Pancreas (tissue), 10 donors: ENCODE data around the gene NEMP2. TPM values are rescaled to one million over a fixed set of nuclear protein-coding genes. Genes with fewer than 3 reads are reported as not detected.

Experiments
- ATAC-seq, 4 donors: fragments of 200-7000 bp; cut with Tn5 transposase; one replicate each; pipeline versions ENCODE4 v1.8.0 to v1.9.1; 2020; ENCODE audit warnings: mild to moderate bottlenecking in 4 of 4, moderate library complexity in 4 of 4
- DNase-seq, 6 donors: peaks; one replicate each; pipeline ENCODE4 v3.0.0-alpha.2; 2020
- FAIRE-seq: peaks from 2 replicates; lab custom pipeline; 2012; peaks lifted over from hg19 to GRCh38; lab: Jason Lieb, UNC
- H3K27ac ChIP-seq, 4 donors: fragments of 200-600 bp; sonication (generic); 1 replicate in 3 of 4; 2 replicates in 1 of 4; pipeline versions ENCODE4 v1.5.0 to v1.8.0; 2020
- H3K27me3 ChIP-seq, 4 donors: fragments of 200-600 bp; one replicate each; pipeline ENCODE4 v1.8.0; 2021
- H3K36me3 ChIP-seq, 3 donors: fragments of 200-600 bp; sonication (generic) in 1 of 3; one replicate each; pipeline versions ENCODE4 v1.5.0 to v1.8.0; 2020 to 2021
- H3K4me1 ChIP-seq, 3 donors: fragments of 200-600 bp; one replicate each; pipeline ENCODE4 v1.8.0; 2021
- H3K4me3 ChIP-seq, 4 donors: fragments of 200-600 bp; sonication (generic) in 2 of 4; one replicate each; pipeline versions ENCODE4 v1.5.0 to v1.8.0; 2020 to 2021
- H3K9me3 ChIP-seq, 4 donors: fragments of 200-600 bp; one replicate each; pipeline ENCODE4 v1.8.0; 2021
- CTCF ChIP-seq, 4 donors: fragments of 200-600 bp; sonication (generic) in 3 of 4; IDR thresholded peaks; one replicate each; pipeline versions ENCODE4 v1.5.0 to v1.8.0; 2021; ENCODE audit warnings: antibody characterized with exemption in 4 of 4
- WGBS, 2 donors: extraction: QIAGEN DNeasy Blood & Tissue Kit; methylation state at CpG; one replicate each; pipeline ENCODE4 v1.1.7; 2013; 5-methylcytosine and 5-hydroxymethylcytosine counted together
- intact Hi-C, 3 donors: fragments of 100-400 bp; cut with DNase I; formaldehyde crosslinking; loops; one replicate each; pipeline versions ENCODE4 v1.11.1 to v1.14.2; 2022
- polyA plus RNA-seq, 2 donors: library from polyadenylated mRNA; stranded (reverse); fragments of 200-250 nt; gene quantifications; one replicate each; pipeline ENCODE4 v1.2.3, GENCODE V29; 2013
- total RNA-seq, 6 donors: library from RNA; stranded (reverse); fragmentation: NEBNext Ultra II Directional in 4 of 6; extraction: Animal tissue kit (Norgen Biotek cat#: 25700) in 4 of 6; gene quantifications; one replicate each; pipeline versions ENCODE4 v1.2.1 to v1.2.4, GENCODE V29; 2021 to 2023
- donor health status: healthy with polysubstance abuse.
- donor health status: DM: no; HTN: no; CAD: no; lungs with moderate emphysema.
- donor health status: DM: no; HTN: no; CAD: no.
- donor health status: control.
- donor health status: control.
- donor health status: Bipolar disorder and iron deficiency.
- donor health status: DM: yes; HTN: yes; CAD: no.
- donor health status: DM: no; HTN: no; CAD: no.
- donor health status: DM: no; HTN: no; CAD: no.
- donor health status: DM: yes; HTN: yes; CAD: no.

NEMP2 gene
- total and polyA plus RNA-seq, 8 donors, result 0.42 to 3.1 (median 1.2) TPM

GRCh38 chr2:190569994-190570755 lies 35.7 kb upstream of the NEMP2 start:
- ATAC-seq (no peak), FAIRE-seq (no peak), DNase-seq (no peak)
- H3K27ac ChIP-seq, result no peak overlapping the region
- H3K27me3 ChIP-seq, result no peaks in the 10 kb centered on the region
- intact Hi-C loops, result no loop called here
- no peak for TF ChIP-seq CTCF (IDR thresholded peaks at IDR 0.05)
- no peaks in the 10 kb centered on the region for H3K36me3 ChIP-seq
- no peaks in the 10 kb centered on the region for H3K9me3 ChIP-seq
- H3K4me1 ChIP-seq, result no peaks in the 10 kb centered on the region
- WGBS, 2 donors, result 74 to 78% methylated on average over 2 of the region's 2 CpGs
- no peak overlapping the region for H3K4me3 ChIP-seq

GRCh38 chr2:190564838-190565237 lies 30.3 kb upstream of the NEMP2 start:
- WGBS, 2 donors, result 68 to 77% methylated on average over 2 of the region's 2 CpGs
- DNase-seq (no peak), FAIRE-seq (no peak), ATAC-seq (no peak)
- Histone ChIP-seq H3K4me3 (no peak overlapping the region), H3K9me3 (no peaks in the 10 kb centered on the region), H3K4me1 (no peaks in the 10 kb centered on the region), H3K36me3 (no peaks in the 10 kb centered on the region), H3K27ac (no peak overlapping the region), H3K27me3 (no peaks in the 10 kb centered on the region)
- intact Hi-C loops, result no loop called here
- TF ChIP-seq CTCF (IDR thresholded peaks at IDR 0.05), result no peak

- ATAC-seq (no peak), DNase-seq (no peak), FAIRE-seq (no peak)
- no peaks in the 10 kb centered on the region for H3K27me3 ChIP-seq
- intact Hi-C loops, result no loop called here
- H3K4me1 ChIP-seq, result no peaks in the 10 kb centered on the region
- no peak for TF ChIP-seq CTCF (IDR thresholded peaks at IDR 0.05)
- no peaks in the 10 kb centered on the region for H3K36me3 ChIP-seq
- whole genome bisulfite sequencing, 2 donors, result 88 to 92% methylated on average over 2 of the region's 2 CpGs
- H3K4me3 ChIP-seq, result no peak overlapping the region
- H3K27ac ChIP-seq, result no peak overlapping the region
- H3K9me3 ChIP-seq, result no peaks in the 10 kb centered on the region
Observed at GRCh38 chr2:190563646-190564045, 29.1 kb upstream of the NEMP2 start.

- Histone ChIP-seq H3K27me3 (no peaks in the 10 kb centered on the region), H3K4me3 (no peak overlapping the region), H3K4me1 (no peaks in the 10 kb centered on the region), H3K9me3 (no peaks in the 10 kb centered on the region), H3K36me3 (no peaks in the 10 kb centered on the region), H3K27ac (no peak overlapping the region)
- no peak for DNase-seq
- TF ChIP-seq CTCF (IDR thresholded peaks at IDR 0.05), result no peak
- FAIRE-seq, result no peak
- intact Hi-C loops, result no loop called here
- WGBS, 2 donors, result 52 to 55% methylated on average over 8 of the region's 8 CpGs
- ATAC-seq, result peak in 2 of 4 donors; percentile 26 to 47
Observed at GRCh38 chr2:190563109-190563508, 28.6 kb upstream of the NEMP2 start.

- FAIRE-seq (no peak), ATAC-seq (no peak), DNase-seq (no peak)
- intact Hi-C loops, result no loop called here
- Histone ChIP-seq H3K36me3 (no peaks in the 10 kb centered on the region), H3K9me3 (no peaks in the 10 kb centered on the region), H3K27me3 (no peaks in the 10 kb centered on the region), H3K27ac (no peak overlapping the region), H3K4me1 (no peaks in the 10 kb centered on the region), H3K4me3 (no peak overlapping the region)
- TF ChIP-seq CTCF (IDR thresholded peaks at IDR 0.05), result no peak
- 32 to 47% methylated on average over 2 of the region's 2 CpGs for WGBS, 2 donors
Observed at GRCh38 chr2:190562121-190562520, 27.6 kb upstream of the NEMP2 start.
